ENCODE measurements around the gene FHIT.

- TF ChIP-seq POLR2A (IDR thresholded peaks at IDR 0.05; ENCODE audit: low read depth, low read length) (no peak), TAF1 (IDR thresholded peaks at IDR 0.05; ENCODE audit: borderline replicate concordance, low read depth, low read length) (no peak)
Measured at GRCh38 chr3:60536420-60536819, 714.8 kb downstream of the FHIT start.

Measured in GM12892 (cell line).